HUES64 (cell line): Measurements from ENCODE around the gene KLK13.

Experiments used
- H3K27ac ChIP-seq: 2 replicates; pipeline ENCODE4 v1.7.0; 2013; ENCODE audit warnings: low read depth, low read length, inconsistent platforms
- H3K27me3 ChIP-seq: 2 replicates; pipeline ENCODE4 v1.6.1; 2013; ENCODE audit warnings: mild to moderate bottlenecking, low read length; ENCODE audit not compliant: insufficient read depth
- H3K36me3 ChIP-seq: 2 replicates; pipeline ENCODE4 v1.6.1; 2013; ENCODE audit warnings: mild to moderate bottlenecking, low read length; ENCODE audit not compliant: insufficient read depth
- H3K4me1 ChIP-seq: 2 replicates; pipeline ENCODE4 v1.6.1; 2013; ENCODE audit warnings: mild to moderate bottlenecking, low read length, moderate library complexity; ENCODE audit not compliant: insufficient read depth
- H3K4me3 ChIP-seq: 2 replicates; pipeline ENCODE4 v1.5.1; 2013; ENCODE audit warnings: mild to moderate bottlenecking, low read length, moderate library complexity
- H3K9ac ChIP-seq: 2 replicates; pipeline ENCODE4 v1.6.1; 2013; ENCODE audit warnings: mild to moderate bottlenecking, low read depth, low read length
- H3K9me3 ChIP-seq: 2 replicates; pipeline ENCODE4 v1.6.1; 2013; ENCODE audit warnings: low read depth, low read length; ENCODE audit not compliant: insufficient read depth
- WGBS: fragments of 150-250, 120-280 bp; methylation state at CpG from one replicate; pipeline ENCODE4 v1.1.7; 2013; ENCODE audit warnings: missing lambda C conversion rate; 5-methylcytosine and 5-hydroxymethylcytosine counted together

KLK13 gene

DNA sequence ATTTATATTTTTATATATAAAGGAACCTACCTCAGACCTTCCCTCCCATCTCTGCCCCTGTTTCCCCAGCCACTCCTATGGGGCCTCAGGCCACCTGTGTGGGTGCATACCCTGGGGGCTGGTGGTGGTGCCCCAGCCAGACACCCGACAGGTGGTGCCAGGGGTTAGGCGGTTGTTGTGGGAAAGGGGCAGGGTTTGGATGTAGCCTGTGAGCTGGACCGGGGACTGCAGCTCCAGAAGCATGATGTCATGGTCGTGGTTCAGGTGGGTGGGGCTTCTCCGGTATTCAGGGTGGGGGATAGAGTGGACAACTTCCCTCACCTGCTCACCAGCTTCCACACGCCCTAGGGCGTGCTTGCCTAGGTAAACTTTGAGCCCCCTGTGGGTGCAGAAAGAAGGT, 5.2 kb downstream of the KLK13 start:
- no peaks in the 10 kb centered on the region for H3K4me1 ChIP-seq
- no peak overlapping the region for H3K4me3 ChIP-seq
- H3K9ac ChIP-seq, result no peak overlapping the region
- H3K27me3 ChIP-seq, result peaks cover 3% of the 10 kb centered on the region; the same call in 1 of the 2 replicates
- WGBS, result 90% methylated on average over 5 of the region's 7 CpGs
- no peaks in the 10 kb centered on the region for H3K9me3 ChIP-seq
- no peak overlapping the region for H3K27ac ChIP-seq
- H3K36me3 ChIP-seq, result no peaks in the 10 kb centered on the region

DNA sequence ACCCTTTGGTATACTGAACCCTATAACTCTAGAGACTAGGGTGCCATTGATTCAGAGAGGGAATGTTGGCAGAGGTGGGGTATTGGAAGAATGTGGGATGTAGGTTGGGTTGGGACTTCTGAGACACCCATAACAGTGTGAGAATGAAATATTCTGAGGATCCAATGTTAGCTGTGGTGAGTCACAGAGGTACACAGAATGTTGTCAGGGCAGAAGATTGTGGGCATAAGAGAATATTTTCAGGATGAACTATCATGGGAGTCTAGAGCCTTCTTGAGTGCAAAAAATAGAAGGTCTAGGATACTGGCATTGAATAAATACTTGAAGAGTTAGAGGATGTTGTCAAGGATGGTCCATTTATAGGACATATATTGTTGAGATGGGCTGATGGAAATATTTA, 9.0 kb downstream of the KLK13 start:
- H3K27ac ChIP-seq, result no peak overlapping the region
- no peaks in the 10 kb centered on the region for H3K9me3 ChIP-seq
- H3K27me3 ChIP-seq, result no peaks in the 10 kb centered on the region
- H3K36me3 ChIP-seq, result no peaks in the 10 kb centered on the region
- H3K4me1 ChIP-seq, result peaks cover 5% of the 10 kb centered on the region; the same call in 1 of the 2 replicates
- no peak overlapping the region for H3K9ac ChIP-seq
- H3K4me3 ChIP-seq, result no peak overlapping the region

DNA sequence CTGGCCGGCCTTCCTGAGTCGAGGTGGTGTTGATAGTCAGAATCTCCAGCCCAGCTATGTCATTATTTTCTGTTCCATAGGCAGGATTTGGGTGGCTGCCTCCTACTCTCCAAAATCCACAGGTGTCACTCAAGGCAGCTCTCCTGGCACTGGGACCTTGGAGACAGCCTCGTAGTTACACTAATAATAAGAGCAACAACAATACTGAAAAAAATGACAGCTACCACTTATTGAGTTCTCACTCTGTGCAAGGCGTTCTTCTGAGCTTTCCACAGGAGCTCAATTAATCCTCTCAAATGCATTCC, 17.9 kb downstream of the KLK13 start:
- Histone ChIP-seq H3K36me3 (no peaks in the 10 kb centered on the region), H3K27ac (peak overlapping the region; percentile 83; the same call in 1 of the 2 replicates), H3K9me3 (no peaks in the 10 kb centered on the region), H3K4me1 (peaks cover 19% of the 10 kb centered on the region), H3K4me3 (peak overlapping the region; percentile 14; the same call in 1 of the 2 replicates), H3K27me3 (no peaks in the 10 kb centered on the region), H3K9ac (peak overlapping the region; percentile 17; the same call in 1 of the 2 replicates)
- WGBS, result 15% methylated on average over 4 of the region's 4 CpGs

DNA sequence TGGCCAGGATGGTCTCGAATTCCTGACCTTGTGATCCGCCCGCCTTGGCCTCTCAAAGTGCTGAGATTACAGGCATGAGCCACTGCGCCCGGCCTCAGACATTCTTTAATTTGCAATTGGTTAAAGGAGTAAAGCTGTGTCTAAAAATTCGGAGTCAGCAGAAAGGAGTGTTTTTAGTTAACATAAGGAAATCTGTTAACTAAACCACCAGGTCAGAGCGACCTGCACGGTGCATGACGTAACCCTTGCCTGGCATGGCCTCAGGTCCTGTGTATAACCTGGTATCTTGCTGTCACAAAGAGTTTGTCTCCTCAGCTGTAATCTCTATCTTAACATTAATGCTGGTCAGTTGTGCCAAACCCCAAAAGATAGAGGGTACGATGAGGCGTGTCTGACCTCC, 20.6 kb downstream of the KLK13 start:
- Histone ChIP-seq H3K36me3 (no peaks in the 10 kb centered on the region), H3K27ac (no peak overlapping the region), H3K9me3 (no peaks in the 10 kb centered on the region), H3K4me3 (no peak overlapping the region), H3K27me3 (no peaks in the 10 kb centered on the region), H3K4me1 (peaks cover 19% of the 10 kb centered on the region), H3K9ac (no peak overlapping the region)
- WGBS, result 93% methylated on average over 11 of the region's 11 CpGs

DNA sequence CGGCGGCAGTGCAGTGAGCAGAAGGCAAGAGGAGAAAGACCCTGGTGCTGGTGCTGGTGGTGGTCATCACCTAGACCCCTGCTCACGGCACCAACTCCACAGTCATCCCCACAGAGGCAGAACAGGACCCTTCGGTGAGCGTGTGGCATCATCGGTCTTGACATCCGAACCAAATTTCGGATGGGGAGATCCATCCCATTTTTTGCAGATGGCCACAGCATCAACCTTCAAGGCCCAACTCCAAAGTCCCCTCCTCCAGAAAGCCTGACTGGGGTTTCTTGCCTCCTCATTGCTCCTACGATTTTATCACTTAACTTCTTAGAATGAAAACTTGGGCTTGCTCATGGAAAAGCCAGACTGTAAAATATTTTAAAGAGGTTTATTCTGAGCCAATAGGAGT, 21.4 kb downstream of the KLK13 start:
- H3K27me3 ChIP-seq, result no peaks in the 10 kb centered on the region
- H3K36me3 ChIP-seq, result no peaks in the 10 kb centered on the region
- H3K4me3 ChIP-seq, result no peak overlapping the region
- 85% methylated on average over 9 of the region's 9 CpGs for WGBS
- no peak overlapping the region for H3K27ac ChIP-seq
- H3K4me1 ChIP-seq, result peaks cover 19% of the 10 kb centered on the region
- H3K9ac ChIP-seq, result no peak overlapping the region
- no peaks in the 10 kb centered on the region for H3K9me3 ChIP-seq

DNA sequence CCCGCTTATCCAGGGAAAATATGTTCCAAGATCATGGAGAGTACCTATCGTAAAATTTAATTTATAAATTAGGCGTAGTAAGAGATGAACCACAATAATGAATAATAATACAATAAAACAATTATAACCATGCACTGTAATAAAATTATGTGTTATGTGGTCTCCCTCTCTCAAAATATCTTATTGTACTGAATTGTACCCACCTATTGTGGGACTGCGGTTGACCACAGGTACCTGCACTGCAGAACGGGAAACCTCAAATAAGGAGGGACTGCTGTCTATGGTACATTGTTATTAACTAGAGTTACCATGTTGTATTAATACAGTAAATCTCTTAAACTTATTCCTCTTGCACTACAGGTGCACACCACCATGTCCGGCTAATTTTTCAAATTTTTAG, 24.7 kb downstream of the KLK13 start:
- Histone ChIP-seq H3K9me3 (no peaks in the 10 kb centered on the region), H3K4me1 (no peaks in the 10 kb centered on the region), H3K4me3 (no peak overlapping the region), H3K36me3 (no peaks in the 10 kb centered on the region), H3K9ac (no peak overlapping the region), H3K27me3 (no peaks in the 10 kb centered on the region), H3K27ac (no peak overlapping the region)
- 100% methylated on average over 1 of the region's 6 CpGs for WGBS

DNA sequence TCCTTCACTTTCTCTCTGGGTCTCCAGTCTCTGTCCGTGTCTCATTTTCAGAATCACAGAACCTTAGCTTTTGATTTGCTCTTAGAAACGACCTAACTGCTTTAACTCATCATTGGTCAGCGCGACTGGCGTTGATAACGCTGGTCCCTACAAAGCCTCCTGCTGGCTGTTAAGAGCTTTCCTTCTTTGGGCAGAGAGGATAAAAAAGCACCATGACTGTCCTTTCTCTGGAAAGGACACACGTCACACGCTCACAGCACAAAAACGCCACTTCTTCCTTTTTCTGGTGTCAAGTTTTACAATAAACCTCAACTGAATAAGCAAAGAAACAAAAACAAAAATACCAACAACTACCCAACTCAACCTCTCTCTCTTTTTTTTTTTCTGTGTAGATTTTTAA, 28.4 kb downstream of the KLK13 start:
- H3K9me3 ChIP-seq, result no peaks in the 10 kb centered on the region
- H3K9ac ChIP-seq, result no peak overlapping the region
- H3K4me3 ChIP-seq, result no peak overlapping the region
- no peak overlapping the region for H3K27ac ChIP-seq
- H3K36me3 ChIP-seq, result no peaks in the 10 kb centered on the region
- H3K27me3 ChIP-seq, result 0 out of 2 replicates have a peak, but pooled peaks cover 3% of the 10 kb centered on the region
- H3K4me1 ChIP-seq, result no peaks in the 10 kb centered on the region
- 64% methylated on average over 9 of the region's 9 CpGs for WGBS

DNA sequence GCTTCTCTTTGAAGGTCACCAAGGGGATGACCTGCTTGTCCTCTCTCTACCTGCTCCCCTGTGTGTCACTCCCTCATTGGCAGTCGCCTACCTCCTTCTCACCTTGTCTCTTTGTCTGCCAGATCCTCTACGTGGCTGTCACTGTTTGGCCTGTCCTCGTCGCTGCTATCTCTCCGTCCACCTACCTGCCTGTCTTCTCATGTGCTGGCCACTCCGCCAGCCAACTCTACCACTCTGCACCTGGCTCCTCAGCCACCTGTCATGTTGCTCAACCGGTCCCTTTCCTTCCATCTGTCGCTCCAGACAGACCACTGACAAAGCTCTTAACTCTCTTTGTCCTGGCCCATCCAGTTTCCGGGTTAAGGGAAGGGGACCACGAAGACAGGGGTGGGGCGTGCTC, 30.2 kb downstream of the KLK13 start, which contains the start of gene KLK12:
TSS of gene KLK12 (minus strand) at position 299 of the 400 bp plus-strand sequence. CDS start 381 bp downstream, outside the sequence.
- WGBS, result 74% methylated on average over 10 of the region's 11 CpGs
- Histone ChIP-seq H3K9ac (no peak within 1 kb of the TSS), H3K27me3 (0 out of 2 replicates have a peak, but pooled peaks cover 3% of the 10 kb centered on the region), H3K36me3 (no peaks in the 10 kb centered on the region), H3K4me1 (no peaks in the 10 kb centered on the region), H3K27ac (no peak within 1 kb of the TSS), H3K9me3 (no peaks in the 10 kb centered on the region), H3K4me3 (no peak within 1 kb of the TSS)

DNA sequence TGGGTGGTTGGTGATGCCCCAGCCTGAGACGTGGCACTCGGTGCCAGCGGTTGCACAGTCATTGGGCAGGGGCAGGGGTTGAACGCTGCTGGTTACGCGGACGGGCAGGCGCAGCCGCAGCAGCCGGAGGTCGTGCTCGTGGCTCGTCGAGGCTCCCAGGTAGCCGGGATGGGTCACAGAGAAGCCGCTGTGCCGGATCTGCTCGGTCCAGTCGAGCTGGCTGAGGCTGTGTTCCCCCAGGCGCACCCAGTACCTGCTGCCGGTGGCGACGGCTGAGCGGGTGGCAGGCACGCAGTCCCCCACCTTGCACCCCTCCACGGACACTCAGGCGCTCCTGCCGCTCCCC, 33.0 kb downstream of the KLK13 start:
- 94% methylated on average over 28 of the region's 28 CpGs for WGBS
- no peaks in the 10 kb centered on the region for H3K36me3 ChIP-seq
- H3K9me3 ChIP-seq, result no peaks in the 10 kb centered on the region
- no peak overlapping the region for H3K9ac ChIP-seq
- H3K27ac ChIP-seq, result no peak overlapping the region
- no peak overlapping the region for H3K4me3 ChIP-seq
- H3K27me3 ChIP-seq, result 0 out of 2 replicates have a peak, but pooled peaks cover 3% of the 10 kb centered on the region
- H3K4me1 ChIP-seq, result no peaks in the 10 kb centered on the region

DNA sequence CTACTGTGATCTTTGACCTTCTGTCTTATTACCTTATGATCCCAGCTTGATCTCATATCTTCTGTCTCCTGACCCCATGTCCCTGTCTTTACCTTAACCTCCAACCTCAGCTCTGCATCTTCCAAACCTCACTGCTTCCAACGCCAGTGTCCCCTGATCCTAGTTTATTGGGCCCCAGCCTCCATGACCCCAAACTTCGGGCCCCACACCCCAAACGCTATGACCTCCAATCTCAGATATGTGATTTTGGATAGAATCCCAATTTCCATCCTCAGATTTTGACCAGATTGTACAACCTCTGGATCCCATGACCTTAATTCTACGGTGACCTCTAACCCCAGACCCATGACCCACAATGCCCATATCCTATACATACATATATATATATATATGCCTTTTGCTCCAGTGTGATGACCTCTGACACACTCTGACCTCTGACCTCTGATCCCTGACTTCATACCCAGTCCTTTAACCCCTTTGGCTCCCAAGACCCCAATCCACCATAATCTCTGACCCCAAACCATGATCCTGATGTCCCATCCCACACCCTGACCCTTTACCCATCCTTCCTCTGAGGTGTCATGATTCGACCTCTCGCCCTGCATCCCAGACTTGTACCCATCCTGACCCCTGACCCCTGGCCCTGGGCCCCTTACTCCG, 33.5 kb downstream of the KLK13 start:
- H3K9ac ChIP-seq, result no peak overlapping the region
- no peaks in the 10 kb centered on the region for H3K9me3 ChIP-seq
- no peak overlapping the region for H3K4me3 ChIP-seq
- H3K27me3 ChIP-seq, result 0 out of 2 replicates have a peak, but pooled peaks cover 3% of the 10 kb centered on the region
- no peak overlapping the region for H3K27ac ChIP-seq
- no peaks in the 10 kb centered on the region for H3K36me3 ChIP-seq
- 91% methylated on average over 7 of the region's 7 CpGs for WGBS
- H3K4me1 ChIP-seq, result no peaks in the 10 kb centered on the region

DNA sequence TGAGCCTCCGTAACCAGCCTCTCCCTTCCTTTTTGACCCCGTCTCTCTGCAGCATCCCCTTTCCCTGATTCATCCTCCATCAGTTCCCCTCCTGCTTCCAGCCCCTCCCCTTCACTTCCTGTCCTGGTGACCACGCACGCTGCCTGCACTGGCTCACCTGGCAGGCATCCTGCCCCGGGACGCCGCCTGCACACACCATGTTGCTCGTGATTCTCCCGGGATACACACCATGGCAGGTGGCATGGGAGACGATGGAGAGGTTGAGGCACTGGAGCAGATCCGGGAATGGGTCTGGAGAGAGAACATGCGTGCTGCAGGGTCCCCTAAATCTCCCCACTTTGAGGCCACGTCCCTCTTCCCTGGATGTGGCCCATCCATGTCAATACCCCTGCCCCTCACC, 34.3 kb downstream of the KLK13 start:
- Histone ChIP-seq H3K9ac (no peak overlapping the region), H3K36me3 (no peaks in the 10 kb centered on the region), H3K4me1 (no peaks in the 10 kb centered on the region), H3K4me3 (no peak overlapping the region), H3K27me3 (0 out of 2 replicates have a peak, but pooled peaks cover 3% of the 10 kb centered on the region), H3K9me3 (no peaks in the 10 kb centered on the region), H3K27ac (no peak overlapping the region)
- 84% methylated on average over 13 of the region's 13 CpGs for WGBS

DNA sequence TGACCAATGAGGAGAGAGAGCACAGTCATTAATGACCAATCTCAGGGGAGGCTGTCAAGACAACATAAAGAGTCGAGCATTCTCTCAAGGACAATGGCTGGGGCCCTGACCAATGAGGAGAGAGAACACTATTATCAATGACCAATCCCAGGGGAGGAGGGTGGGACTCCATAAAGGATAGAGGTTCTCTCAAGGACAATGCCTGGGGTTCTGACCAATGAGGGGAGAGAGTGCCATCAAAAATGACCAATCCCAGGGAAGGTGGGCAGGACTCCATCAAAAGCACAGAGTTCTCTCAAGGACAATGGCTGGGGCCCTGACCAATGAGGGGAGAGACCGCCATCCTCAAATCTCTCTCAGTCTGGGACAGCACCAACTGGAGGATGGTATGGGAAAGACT, 35.2 kb downstream of the KLK13 start:
- H3K27me3 ChIP-seq, result no peaks in the 10 kb centered on the region

More for the DNA sequence above, 35.2 kb downstream of the KLK13 start:
- WGBS, result 93% methylated on average over 2 of the region's 2 CpGs
- peaks cover 7% of the 10 kb centered on the region for H3K4me1 ChIP-seq
- no peaks in the 10 kb centered on the region for H3K9me3 ChIP-seq
- H3K4me3 ChIP-seq, result no peak overlapping the region
- H3K9ac ChIP-seq, result no peak overlapping the region
- no peak overlapping the region for H3K27ac ChIP-seq
- no peaks in the 10 kb centered on the region for H3K36me3 ChIP-seq
